ENCODE measurements around the gene MBIP.

The MBIP gene

GRCh38 chr14:36289954-36290353 is 30.5 kb downstream of the MBIP start:
- no peak for TF ChIP-seq CTCF (IDR thresholded peaks at IDR 0.05)

- TF ChIP-seq CTCF (IDR thresholded peaks at IDR 0.05): no peak
These were observed 31.9 kb downstream of the MBIP start for GRCh38 chr14:36288496-36288895.

DNA sequence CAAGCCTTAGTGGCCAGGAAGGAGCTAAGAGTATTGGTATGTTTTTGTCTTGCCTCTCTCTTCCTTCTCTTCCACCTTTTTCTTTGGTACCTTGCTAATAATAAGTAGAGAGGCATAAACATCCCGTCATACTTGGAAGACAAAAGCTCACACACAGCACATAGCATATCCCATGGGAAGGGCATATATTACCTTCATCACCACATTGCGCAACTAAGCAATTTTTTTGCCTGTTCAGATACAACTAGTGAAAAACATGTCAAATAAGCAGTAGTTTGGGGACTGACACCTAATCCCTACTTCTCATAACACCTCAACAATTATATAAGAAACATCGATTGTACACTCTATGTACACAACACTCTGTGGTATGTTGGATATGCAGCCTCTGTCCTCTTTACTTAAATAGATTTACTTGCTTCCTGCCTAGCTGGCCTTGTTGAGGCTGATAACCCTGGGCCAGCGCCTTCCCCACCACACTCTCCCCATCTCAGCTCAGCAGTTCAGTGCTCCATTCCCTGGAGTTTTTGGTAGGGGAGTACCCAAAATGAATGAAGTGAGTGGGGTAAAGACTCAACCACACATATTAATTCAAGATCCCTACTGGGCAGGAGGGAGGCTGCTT is 35.4 kb downstream of the MBIP start:
- TF ChIP-seq CTCF (IDR thresholded peaks at IDR 0.05): no peak

DNA sequence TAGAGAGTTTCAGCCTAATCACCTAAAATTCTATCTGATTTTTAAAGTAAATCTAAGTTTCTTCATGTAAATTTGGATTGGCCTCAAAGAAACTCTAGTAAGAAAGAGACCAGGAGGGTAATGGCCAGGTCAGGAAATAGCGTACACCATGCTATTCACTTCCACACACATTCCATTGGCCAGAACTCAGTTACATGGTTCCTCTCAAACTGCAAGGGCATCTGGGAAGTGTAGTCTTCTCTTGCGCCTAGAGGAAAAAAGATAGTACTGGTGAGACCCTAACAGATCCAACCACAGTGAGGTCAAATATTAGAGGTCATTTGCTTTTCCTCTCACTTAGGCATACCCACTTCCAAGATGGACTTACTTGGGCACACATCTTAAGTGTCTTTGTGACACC is 39.1 kb downstream of the MBIP start:
- no peak for TF ChIP-seq CTCF (IDR thresholded peaks at IDR 0.05)

DNA sequence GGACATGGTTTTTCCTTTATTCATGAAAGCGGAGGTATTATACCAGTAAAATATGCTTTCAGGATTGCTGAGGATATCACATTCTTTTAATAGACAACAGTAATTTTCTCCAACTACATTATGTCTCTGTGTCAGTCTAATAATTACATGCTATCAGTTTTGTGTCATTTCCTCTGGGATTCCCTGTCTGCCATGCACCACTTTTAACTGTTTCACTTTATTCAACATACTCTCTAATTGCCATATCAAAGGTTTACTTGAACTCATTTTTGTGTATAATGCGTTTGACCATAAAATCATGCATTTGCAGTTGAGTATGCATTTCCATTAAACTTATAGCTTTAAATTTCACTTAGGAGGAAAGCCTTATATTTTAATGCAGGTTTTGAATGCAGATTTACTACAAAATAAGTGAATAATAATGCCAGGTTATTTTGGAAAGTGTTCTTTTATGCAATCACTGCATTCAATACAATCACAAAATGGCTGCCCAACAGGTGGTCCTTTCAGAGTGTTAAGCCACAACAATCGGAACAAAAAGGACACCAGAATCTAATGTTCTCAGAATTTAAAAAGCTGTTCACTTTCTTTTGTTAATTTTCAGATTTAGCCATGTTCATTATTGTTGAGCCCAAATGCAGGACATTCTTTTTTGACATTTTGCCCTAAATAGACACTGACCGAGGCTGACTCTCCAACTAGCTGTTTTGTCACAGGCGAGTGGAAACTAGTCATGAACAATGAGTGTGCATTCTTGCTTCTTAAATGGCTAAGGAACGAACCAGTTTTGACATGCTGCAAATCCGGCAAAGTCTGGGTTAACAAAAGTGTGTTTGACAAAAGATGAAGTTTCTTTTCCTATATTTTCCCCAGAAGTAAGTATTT is 40.9 kb downstream of the MBIP start:
- TF ChIP-seq CTCF (IDR thresholded peaks at IDR 0.05): no peak

- TF ChIP-seq CTCF (IDR thresholded peaks at IDR 0.05): no peak
These were observed 44.7 kb downstream of the MBIP start for GRCh38 chr14:36275741-36276140.

DNA sequence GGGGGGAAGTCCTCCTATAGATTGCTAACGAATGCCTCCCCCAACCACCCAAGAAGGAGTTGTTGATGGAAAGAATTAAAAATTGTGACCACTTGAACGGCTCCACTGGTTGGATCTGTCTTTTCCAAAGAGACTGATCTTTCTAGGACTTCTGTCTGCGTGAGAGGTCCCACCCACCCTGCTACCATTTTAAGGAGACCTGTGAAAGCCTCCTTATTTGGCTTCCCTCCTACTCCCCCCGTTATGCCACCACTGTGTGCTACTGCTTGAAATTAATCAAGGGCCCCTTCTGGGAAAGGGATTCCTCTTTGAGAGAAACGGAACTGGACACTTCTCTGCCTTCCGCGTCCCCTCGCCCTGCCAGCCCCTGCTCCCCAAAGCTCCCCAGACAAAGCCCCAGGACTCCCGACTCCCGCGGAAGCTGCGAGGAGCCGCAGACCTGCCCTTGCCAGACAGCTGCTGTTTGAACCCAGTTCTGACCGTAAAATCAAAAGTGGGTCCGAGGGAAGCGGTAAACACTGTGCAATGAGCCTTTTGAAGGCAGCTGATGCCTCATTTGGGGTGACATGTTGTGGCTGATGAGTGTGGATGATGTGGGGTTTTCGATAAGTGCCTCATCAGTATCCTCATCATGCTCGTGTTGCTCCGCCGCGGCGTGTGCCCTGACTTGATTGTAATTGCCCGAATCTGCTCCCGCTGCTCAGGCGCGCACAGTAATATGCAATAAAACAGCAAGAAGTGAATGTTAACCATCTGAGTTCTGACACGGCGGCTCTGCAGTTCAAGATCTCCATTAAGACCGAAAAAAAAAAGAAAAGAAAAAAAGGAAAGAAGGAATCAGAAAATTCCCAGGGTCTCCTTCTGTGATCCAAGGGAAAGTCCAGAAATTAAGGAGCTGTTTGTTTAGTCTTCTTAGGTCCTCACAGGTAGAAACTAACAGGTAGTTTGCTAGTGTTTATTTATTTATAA is 48.2 kb downstream of the MBIP start:
- no peak for TF ChIP-seq CTCF (IDR thresholded peaks at IDR 0.05)
